Measurements from ENCODE around the gene POLR2L.

GRCh38 chr11:886568-886967, 44.2 kb upstream of the POLR2L start:
- TF ChIP-seq POLR2AphosphoS5 (IDR thresholded peaks at IDR 0.05) (no peak), EP300 (IDR thresholded peaks at IDR 0.05) (no peak), CTCF (IDR thresholded peaks at IDR 0.05) (no peak)
